HG03066 (cell line): Measurements from ENCODE around the gene SPP1.
"Not testable (repeated sequence)": the region's sequence is repeated elsewhere in the genome, so short reads cannot be mapped to it uniquely, and the experiment has no call there.

ENCODE experiments used
- ATAC-seq: cut with Tn5 transposase; IDR thresholded peaks from one replicate; pipeline ENCODE4 v1.9.1; 2021; ENCODE audit warnings: low read depth; ENCODE audit not compliant: unreplicated experiment

Gene SPP1

GRCh38 chr4:87985097-87985886, 9.8 kb downstream of the SPP1 start:
- ATAC-seq = peak; percentile 68

- no peak for ATAC-seq
These were observed 10.3 kb downstream of the SPP1 start for GRCh38 chr4:87985887-87986200.

GRCh38 chr4:87986508-87986907, 11.0 kb downstream of the SPP1 start:
- no peak for ATAC-seq

- ATAC-seq = no peak
These were observed 14.3 kb downstream of the SPP1 start for GRCh38 chr4:87989765-87990164.

GRCh38 chr4:87995435-87995834, 19.9 kb downstream of the SPP1 start:
- ATAC-seq = no peak

- ATAC-seq = not testable (repeated sequence)
These were observed 23.7 kb downstream of the SPP1 start for GRCh38 chr4:87999191-87999691.

GRCh38 chr4:88001871-88002270, 26.4 kb downstream of the SPP1 start:
- ATAC-seq = no peak

GRCh38 chr4:88002786-88003185, 27.3 kb downstream of the SPP1 start:
- ATAC-seq = no peak

GRCh38 chr4:88003261-88003660, 27.7 kb downstream of the SPP1 start:
- no peak for ATAC-seq

- ATAC-seq = no peak
These were observed 29.6 kb downstream of the SPP1 start for GRCh38 chr4:88005076-88005475.

GRCh38 chr4:88005946-88006345, 30.4 kb downstream of the SPP1 start:
- ATAC-seq = no peak

- ATAC-seq = no peak
These were observed 31.4 kb downstream of the SPP1 start for GRCh38 chr4:88006956-88007303.

GRCh38 chr4:88007304-88008121, 32.0 kb downstream of the SPP1 start, which contains the start of gene PKD2:
Gene PKD2, plus strand, starts transcription at chr4:88007635. Its CDS starts 99 bp downstream, at chr4:88007734.
- peak; percentile 77 for ATAC-seq

GRCh38 chr4:88008122-88008742, 32.7 kb downstream of the SPP1 start:
- ATAC-seq = peak; percentile 24

- ATAC-seq = no peak
These were observed 33.2 kb downstream of the SPP1 start for GRCh38 chr4:88008743-88009171.

GRCh38 chr4:88009871-88010270, 34.4 kb downstream of the SPP1 start:
- no peak for ATAC-seq

GRCh38 chr4:88010966-88011365, 35.5 kb downstream of the SPP1 start:
- no peak for ATAC-seq

- ATAC-seq = peak; percentile 51
These were observed 37.1 kb downstream of the SPP1 start for GRCh38 chr4:88012647-88013046.

- ATAC-seq = no peak
These were observed 38.9 kb downstream of the SPP1 start for GRCh38 chr4:88014386-88014905.

GRCh38 chr4:88015659-88016295, 40.3 kb downstream of the SPP1 start:
- ATAC-seq = no peak
